ENCODE data around the gene CPVL. TPM values are rescaled to one million over a fixed set of nuclear protein-coding genes. Genes with fewer than 3 reads are reported as not detected.

The CPVL gene
- total and polyA plus RNA-seq, 4 donors, result 6.0 to 39.0 (median 12.9) TPM

GRCh38 chr7:29008590-29008989 lies 137.7 kb downstream of the CPVL start:
- Histone ChIP-seq H3K27ac (ENCODE audit: low read depth in 1 of 2, low read length in 2 of 2) (no peak overlapping the region), H3K4me3 (ENCODE audit: low read depth in 1 of 3, low read length in 3 of 3) (no peak overlapping the region), H3K36me3 (ENCODE audit: control insufficient read depth in 4 of 4, insufficient read depth in 3 of 4, low read depth in 1 of 4, low read length in 3 of 4) (no peaks in the 10 kb centered on the region), H3K9me3 (ENCODE audit: control insufficient read depth in 4 of 4, low read length in 3 of 4) (no peaks in the 10 kb centered on the region), H3K9ac (ENCODE audit: low read depth in 1 of 2, low read length in 2 of 2) (no peak overlapping the region), H3K27me3 (ENCODE audit: control insufficient read depth in 4 of 4, insufficient read depth in 4 of 4, low read length in 3 of 4) (no peaks in the 10 kb centered on the region), H3K4me1 (ENCODE audit: control insufficient read depth in 4 of 4, insufficient read depth in 4 of 4, low read length in 3 of 4) (no peaks in the 10 kb centered on the region)
- no peak for TF ChIP-seq ATF3 (IDR thresholded peaks at IDR 0.05)
- TF ChIP-seq RAD21 (IDR thresholded peaks at IDR 0.05), result no peak
- no peak for TF ChIP-seq MAX (IDR thresholded peaks at IDR 0.05)
- no peak for TF ChIP-seq HNF4G (IDR thresholded peaks at IDR 0.05)
- TF ChIP-seq HNF4A (conservative IDR thresholded peaks at IDR 0.05), result no peak
- no peak for TF ChIP-seq RXRA (IDR thresholded peaks at IDR 0.05)
- TF ChIP-seq ZBTB33 (IDR thresholded peaks at IDR 0.05), result no peak
- no peak for TF ChIP-seq SP1 (IDR thresholded peaks at IDR 0.05)
- TF ChIP-seq FOXA1 (IDR thresholded peaks at IDR 0.05), result no peak
- no peak for TF ChIP-seq EGR1 (IDR thresholded peaks at IDR 0.05; ENCODE audit: low read depth in 2 of 2)
- TF ChIP-seq TAF1 (conservative IDR thresholded peaks at IDR 0.05), result no peak
- no peak for TF ChIP-seq YY1 (IDR thresholded peaks at IDR 0.05)
- no peak for TF ChIP-seq REST (IDR thresholded peaks at IDR 0.05)
- no peak for TF ChIP-seq FOXA2 (IDR thresholded peaks at IDR 0.05)
- 89% methylated on average over 2 of the region's 2 CpGs for WGBS
- no peak for DNase-seq (ENCODE audit: low spot score)

GRCh38 chr7:29007127-29007526 lies 139.2 kb downstream of the CPVL start:
- 89% methylated on average over 2 of the region's 2 CpGs for WGBS
- H3K27ac ChIP-seq (ENCODE audit: low read depth in 1 of 2, low read length in 2 of 2), result no peak overlapping the region
- H3K27me3 ChIP-seq (ENCODE audit: control insufficient read depth in 4 of 4, insufficient read depth in 4 of 4, low read length in 3 of 4), result no peaks in the 10 kb centered on the region
- no peaks in the 10 kb centered on the region for H3K4me1 ChIP-seq (ENCODE audit: control insufficient read depth in 4 of 4, insufficient read depth in 4 of 4, low read length in 3 of 4)
- no peaks in the 10 kb centered on the region for H3K9me3 ChIP-seq (ENCODE audit: control insufficient read depth in 4 of 4, low read length in 3 of 4)
- DNase-seq (ENCODE audit: low spot score), result no peak
- H3K36me3 ChIP-seq (ENCODE audit: control insufficient read depth in 4 of 4, insufficient read depth in 3 of 4, low read depth in 1 of 4, low read length in 3 of 4), result no peaks in the 10 kb centered on the region
- no peak overlapping the region for H3K9ac ChIP-seq (ENCODE audit: low read depth in 1 of 2, low read length in 2 of 2)
- no peak overlapping the region for H3K4me3 ChIP-seq (ENCODE audit: low read depth in 1 of 3, low read length in 3 of 3)
- TF ChIP-seq ATF3 (IDR thresholded peaks at IDR 0.05) (no peak), HNF4A (conservative IDR thresholded peaks at IDR 0.05) (no peak), REST (IDR thresholded peaks at IDR 0.05) (no peak), FOXA2 (IDR thresholded peaks at IDR 0.05) (no peak), JUND (IDR thresholded peaks at IDR 0.05) (no peak), ZBTB33 (IDR thresholded peaks at IDR 0.05) (no peak), CTCF (IDR thresholded peaks at IDR 0.05; ENCODE audit: low read depth, low read length, missing input control) (no peak), NR2F2 (IDR thresholded peaks at IDR 0.05) (no peak), RAD21 (IDR thresholded peaks at IDR 0.05) (no peak), GABPA (IDR thresholded peaks at IDR 0.05 in 1 of 2, conservative IDR thresholded peaks at IDR 0.05 in 1 of 2) (no peak), MAX (IDR thresholded peaks at IDR 0.05) (no peak), YY1 (IDR thresholded peaks at IDR 0.05) (no peak), RXRA (IDR thresholded peaks at IDR 0.05) (no peak)
